HFFc6 (cell line): ENCODE data around the gene PNPLA5. TPM values are rescaled to one million over a fixed set of nuclear protein-coding genes. Genes with fewer than 3 reads are reported as not detected.
"Not testable (repeated sequence)": the region's sequence is repeated elsewhere in the genome, so short reads cannot be mapped to it uniquely, and the experiment has no call there.

Experiments
- DNase-seq: peaks from one replicate; pipeline ENCODE4 v3.0.0-alpha.2; 2018
- H3K27ac Mint-ChIP-seq: 2 replicates; pipeline ENCODE4 v1.8.0; 2020; ENCODE audit warnings: mild to moderate bottlenecking, mixed read lengths
- H3K27me3 Mint-ChIP-seq: 2 replicates; pipeline ENCODE4 v1.8.0; 2021; ENCODE audit warnings: mild to moderate bottlenecking, moderate library complexity, mixed read lengths; ENCODE audit not compliant: insufficient read depth
- H3K36me3 Mint-ChIP-seq: 2 replicates; pipeline ENCODE4 v1.8.0; 2021; ENCODE audit warnings: low read depth, mixed read lengths
- H3K4me1 Mint-ChIP-seq: 2 replicates; pipeline ENCODE4 v1.8.0; 2020; ENCODE audit warnings: low read depth, mixed read lengths
- H3K4me3 Mint-ChIP-seq: 2 replicates; pipeline ENCODE4 v1.8.0; 2020; ENCODE audit warnings: mild to moderate bottlenecking, moderate library complexity, mixed read lengths
- H3K9me3 Mint-ChIP-seq: 2 replicates; pipeline ENCODE4 v1.8.0; 2020; ENCODE audit warnings: mild to moderate bottlenecking, mixed read lengths
- total RNA-seq, 6 experiments: library from RNA; stranded (reverse); fragmentation: NEBNext Ultra II Directional; extraction: Animal tissue kit (Norgen Biotek cat#: 25700); gene quantifications; 2 replicates in 1 of 6; 3 replicates in 5 of 6; pipeline ENCODE4 v1.2.3, GENCODE V29; 2021
- TF ChIP-seq, protein P1 (sequence below): fragments of 200-600 bp; sonication (generic); IDR thresholded peaks from 2 replicates; pipeline ENCODE4 v1.5.0; 2021; ENCODE audit warnings: antibody characterized with exemption, mild to moderate bottlenecking

PNPLA5 gene
- total RNA-seq, 6 experiments from 2014 or later: not detected

DNA sequence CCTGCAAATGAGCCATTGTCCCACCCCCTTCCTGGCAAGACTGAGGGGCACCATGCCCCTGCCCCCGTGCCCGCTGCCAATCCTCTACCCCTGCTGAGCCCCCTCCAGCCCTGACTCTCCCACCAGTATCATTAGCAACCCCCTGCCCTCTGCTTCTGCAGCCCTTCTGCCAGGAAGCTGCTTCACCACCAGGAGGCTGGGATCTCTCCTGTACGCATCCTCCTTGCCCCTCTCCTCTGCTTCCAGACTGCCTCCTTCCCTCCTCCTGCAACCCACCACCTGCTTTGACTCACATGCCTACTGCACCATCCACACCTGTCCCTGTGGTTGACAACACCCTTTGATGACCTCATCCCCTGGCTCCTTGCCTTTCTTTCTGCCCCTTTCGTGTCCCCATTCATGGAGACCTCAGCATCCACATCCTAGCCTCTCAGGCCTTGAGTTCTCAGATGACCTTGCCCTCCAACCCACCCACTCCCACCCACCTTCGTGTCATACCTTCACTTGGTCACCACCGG is 18.4 kb upstream of the PNPLA5 start:
- TF ChIP-seq, protein P1, sequence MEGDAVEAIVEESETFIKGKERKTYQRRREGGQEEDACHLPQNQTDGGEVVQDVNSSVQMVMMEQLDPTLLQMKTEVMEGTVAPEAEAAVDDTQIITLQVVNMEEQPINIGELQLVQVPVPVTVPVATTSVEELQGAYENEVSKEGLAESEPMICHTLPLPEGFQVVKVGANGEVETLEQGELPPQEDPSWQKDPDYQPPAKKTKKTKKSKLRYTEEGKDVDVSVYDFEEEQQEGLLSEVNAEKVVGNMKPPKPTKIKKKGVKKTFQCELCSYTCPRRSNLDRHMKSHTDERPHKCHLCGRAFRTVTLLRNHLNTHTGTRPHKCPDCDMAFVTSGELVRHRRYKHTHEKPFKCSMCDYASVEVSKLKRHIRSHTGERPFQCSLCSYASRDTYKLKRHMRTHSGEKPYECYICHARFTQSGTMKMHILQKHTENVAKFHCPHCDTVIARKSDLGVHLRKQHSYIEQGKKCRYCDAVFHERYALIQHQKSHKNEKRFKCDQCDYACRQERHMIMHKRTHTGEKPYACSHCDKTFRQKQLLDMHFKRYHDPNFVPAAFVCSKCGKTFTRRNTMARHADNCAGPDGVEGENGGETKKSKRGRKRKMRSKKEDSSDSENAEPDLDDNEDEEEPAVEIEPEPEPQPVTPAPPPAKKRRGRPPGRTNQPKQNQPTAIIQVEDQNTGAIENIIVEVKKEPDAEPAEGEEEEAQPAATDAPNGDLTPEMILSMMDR: peak; percentile 9; the same call in 1 of the 2 replicates
- Mint-ChIP-seq H3K9me3 (no peaks in the 10 kb centered on the region; the same call in 1 of the 2 replicates), H3K4me1 (0 out of 2 replicates have a peak, but pooled peaks cover 5% of the 10 kb centered on the region), H3K4me3 (no peak overlapping the region), H3K27ac (no peak overlapping the region), H3K27me3 (peaks cover 9% of the 10 kb centered on the region), H3K36me3 (no peaks in the 10 kb centered on the region)
- no peak for DNase-seq

DNA sequence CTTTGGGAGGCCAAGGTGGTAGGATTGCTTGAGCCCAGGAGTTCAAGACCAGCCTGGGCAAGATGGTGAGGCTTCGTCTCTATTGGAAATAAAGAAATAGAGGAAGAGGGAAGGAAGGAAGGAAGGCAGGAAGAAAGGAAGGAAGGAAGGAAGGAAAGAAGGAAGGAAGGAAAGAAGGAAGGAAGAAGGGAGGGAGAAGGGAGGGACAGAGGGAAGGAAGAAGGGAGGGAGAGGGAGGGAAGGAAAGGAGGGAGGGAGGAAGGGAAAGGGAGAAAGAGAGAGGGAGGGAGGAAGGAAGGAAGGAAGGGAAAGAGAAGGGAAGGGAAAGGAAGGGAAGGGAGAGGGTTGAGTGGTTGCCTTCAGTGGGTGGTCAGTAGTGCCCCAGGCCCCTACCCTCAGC is 17.9 kb upstream of the PNPLA5 start:
- 0 out of 2 replicates have a peak, but pooled peaks cover 5% of the 10 kb centered on the region for H3K4me1 Mint-ChIP-seq
- TF ChIP-seq, protein P1: no peak
- H3K9me3 Mint-ChIP-seq: no peaks in the 10 kb centered on the region; the same call in 1 of the 2 replicates
- peaks cover 9% of the 10 kb centered on the region for H3K27me3 Mint-ChIP-seq
- no peaks in the 10 kb centered on the region for H3K36me3 Mint-ChIP-seq
- no peak for DNase-seq
- no peak overlapping the region for H3K27ac Mint-ChIP-seq
- no peak overlapping the region for H3K4me3 Mint-ChIP-seq

DNA sequence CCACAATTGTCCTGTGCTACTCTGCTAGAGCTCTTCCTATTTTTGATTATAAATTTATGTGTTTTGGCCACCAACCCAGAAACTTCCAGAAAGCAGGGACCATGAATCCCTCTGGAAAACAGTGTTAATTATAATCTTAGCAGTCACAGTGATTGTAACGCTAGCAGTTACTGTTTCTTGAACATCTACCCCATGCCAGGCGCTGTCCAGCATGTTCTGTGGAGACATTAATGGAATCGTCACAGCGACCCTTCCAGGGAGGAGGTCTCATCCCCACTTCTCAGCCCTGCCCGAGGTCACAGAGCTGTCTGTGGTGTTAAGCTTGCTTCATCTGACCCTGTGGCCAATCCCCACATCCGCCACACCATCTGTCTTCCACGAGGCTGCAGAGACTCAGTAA is 13.9 kb upstream of the PNPLA5 start:
- Mint-ChIP-seq H3K4me3 (no peak overlapping the region), H3K27ac (no peak overlapping the region), H3K4me1 (peaks cover 33% of the 10 kb centered on the region), H3K9me3 (no peaks in the 10 kb centered on the region), H3K27me3 (peaks cover 4% of the 10 kb centered on the region), H3K36me3 (no peaks in the 10 kb centered on the region)
- TF ChIP-seq, protein P1: no peak
- DNase-seq: no peak

DNA sequence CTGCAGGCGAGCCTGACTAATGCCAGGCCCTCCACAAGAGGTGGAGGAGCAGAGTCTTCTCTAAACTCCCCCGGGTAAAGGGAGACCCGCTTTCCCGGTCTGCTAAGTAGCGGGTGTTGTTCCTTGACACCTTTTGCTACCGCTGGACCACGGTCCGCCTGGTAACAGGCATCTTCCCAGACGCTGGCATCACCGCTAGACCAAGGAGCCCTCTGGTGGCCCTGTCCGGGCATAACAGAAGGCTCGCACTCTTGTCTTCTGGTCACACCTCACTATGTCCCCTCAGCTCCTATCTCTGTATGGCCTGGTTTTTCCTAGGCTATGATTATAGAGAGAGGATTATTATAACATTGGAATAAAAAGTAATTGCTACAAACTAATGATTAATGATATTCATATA is 12.6 kb upstream of the PNPLA5 start:
- H3K36me3 Mint-ChIP-seq: not testable (repeated sequence)
- peaks cover 42% of the 10 kb centered on the region for H3K4me1 Mint-ChIP-seq
- TF ChIP-seq, protein P1: peak; percentile 76

DNA sequence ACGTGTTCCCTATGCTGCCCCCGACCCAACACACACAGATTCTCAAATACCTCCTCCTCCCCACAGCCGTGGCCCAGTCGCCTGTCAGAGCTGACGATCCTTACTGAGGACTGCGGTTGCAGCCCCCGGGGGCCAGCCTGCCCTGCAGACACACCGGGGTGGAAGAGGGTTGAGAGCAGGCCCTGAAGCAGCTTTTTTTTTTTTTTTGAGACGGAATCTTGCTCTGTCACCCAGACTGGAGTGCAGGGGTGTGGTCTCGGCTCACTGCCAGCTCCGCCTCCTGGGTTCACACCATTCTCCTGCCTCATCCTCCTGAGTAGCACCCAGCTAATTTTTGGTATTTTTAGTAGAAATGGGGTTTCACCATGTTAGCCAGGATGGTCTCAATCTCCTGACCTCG is 11.2 kb upstream of the PNPLA5 start:
- peak overlapping the region; percentile 98; the same call in 1 of the 2 replicates for H3K27ac Mint-ChIP-seq
- not testable (repeated sequence) for H3K27me3 Mint-ChIP-seq, H3K4me3 Mint-ChIP-seq, H3K9me3 Mint-ChIP-seq, H3K36me3 Mint-ChIP-seq, DNase-seq
- peaks cover 50% of the 10 kb centered on the region for H3K4me1 Mint-ChIP-seq

More for the DNA sequence above, 12.6 kb upstream of the PNPLA5 start:
- not testable (repeated sequence) for H3K27me3 Mint-ChIP-seq, H3K4me3 Mint-ChIP-seq, H3K27ac Mint-ChIP-seq, H3K9me3 Mint-ChIP-seq
- peak; percentile 24 for DNase-seq

DNA sequence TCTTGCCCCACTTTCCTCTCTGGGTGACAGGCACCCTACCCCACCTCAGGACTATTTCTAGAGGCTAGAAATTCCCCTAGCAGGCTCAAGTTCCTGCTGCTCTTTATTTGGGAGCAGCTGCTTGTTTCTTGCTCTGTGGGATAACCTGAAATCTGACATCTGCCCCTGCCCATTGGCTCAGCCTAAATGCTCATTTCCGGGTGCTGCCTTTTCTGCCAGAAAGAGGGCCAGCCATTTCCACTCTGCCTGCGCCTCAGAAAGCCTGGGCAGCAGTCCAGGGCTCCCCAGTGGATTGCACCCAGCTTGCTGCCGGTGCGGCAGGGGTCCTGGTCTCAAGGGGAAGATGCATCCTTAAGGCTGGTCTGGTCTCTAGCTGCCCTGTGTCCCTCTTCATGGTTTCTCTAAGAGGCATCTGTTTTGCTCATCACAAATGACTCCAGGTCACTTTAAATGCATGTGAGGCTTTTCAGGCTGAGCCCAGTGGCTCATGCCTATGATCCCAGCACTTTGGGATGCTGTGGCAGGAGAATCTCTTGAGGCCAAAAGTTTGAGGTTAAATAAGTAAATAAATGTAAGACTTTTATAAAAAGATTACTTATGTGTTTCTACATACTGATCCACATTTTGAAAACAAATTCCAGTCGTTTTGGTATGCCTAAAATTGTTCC is 10.3 kb upstream of the PNPLA5 start:
- Mint-ChIP-seq H3K36me3 (no peaks in the 10 kb centered on the region), H3K4me1 (peaks cover 59% of the 10 kb centered on the region), H3K9me3 (no peaks in the 10 kb centered on the region), H3K27ac (peak overlapping the region; percentile 98), H3K4me3 (peak overlapping the region; percentile 83), H3K27me3 (no peaks in the 10 kb centered on the region)
- TF ChIP-seq, protein P1: no peak
- peak; percentile 94 for DNase-seq
